Epithelial cell of esophagus (primary cell): Measurements from ENCODE around the gene TTC9B.

Experiments used
- DNase-seq: peaks from one replicate; pipeline ENCODE4 v3.0.0; 2010; ENCODE audit warnings: low read depth
- H3K4me3 ChIP-seq: 2 replicates; pipeline ENCODE4 v1.5.1; 2011; ENCODE audit warnings: mild to moderate bottlenecking, low read length, control low read depth
- CTCF ChIP-seq: IDR thresholded peaks from 2 replicates; pipeline ENCODE4 v1.5.1; 2011; ENCODE audit warnings: low read depth, mild to moderate bottlenecking, low read length, control low read depth, inconsistent platforms; ENCODE audit not compliant: insufficient read depth; ENCODE audit errors: missing control alignments

The TTC9B gene

DNA sequence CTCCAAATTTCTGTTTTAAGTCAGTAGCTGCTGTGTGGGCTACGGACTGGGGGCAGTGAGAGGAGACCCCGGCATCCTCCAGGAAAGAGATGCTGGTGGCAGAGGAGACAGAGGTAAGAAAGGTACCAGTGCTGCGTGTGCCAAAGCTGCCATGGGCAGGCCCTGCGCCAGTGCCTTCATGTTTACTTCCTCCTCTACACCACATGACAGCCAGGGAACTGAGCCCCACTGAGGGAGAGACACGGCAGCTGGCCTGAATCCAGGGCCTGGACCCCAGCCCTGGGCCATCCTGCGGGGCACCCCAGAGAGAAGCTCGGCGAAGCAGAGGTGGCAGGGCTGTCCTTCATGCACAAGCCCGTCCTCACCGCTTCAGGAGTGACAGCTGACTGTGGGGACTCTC, 31.0 kb upstream of the TTC9B start:
- no peak for DNase-seq
- no peak for TF ChIP-seq CTCF
- H3K4me3 ChIP-seq = no peak overlapping the region

DNA sequence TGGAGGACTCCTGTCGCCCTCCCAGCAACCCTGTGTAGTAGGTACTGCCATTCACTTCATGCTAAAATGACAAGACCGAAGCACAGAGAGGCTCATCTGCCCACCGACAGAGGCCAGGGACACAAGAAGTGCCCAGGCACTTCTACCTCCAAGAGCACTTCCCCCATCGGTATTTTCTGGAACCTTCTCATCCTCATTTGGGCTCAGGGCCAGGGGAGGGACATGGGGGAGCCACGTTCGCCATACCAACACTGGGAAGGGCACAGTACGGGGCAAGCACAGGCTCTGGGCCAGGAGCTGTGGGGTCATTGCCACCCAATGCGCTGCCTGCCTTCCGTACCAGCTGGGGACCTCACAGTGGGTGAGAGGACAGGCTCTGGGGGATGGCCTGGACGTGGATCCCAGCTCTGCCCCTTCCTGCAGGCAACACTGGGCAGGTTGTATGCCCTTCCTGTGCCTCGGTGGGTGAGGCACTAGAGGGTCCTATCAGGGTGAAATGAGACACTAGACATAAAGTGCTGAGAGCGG, 29.6 kb upstream of the TTC9B start:
- TF ChIP-seq CTCF = no peak
- no peak overlapping the region for H3K4me3 ChIP-seq

DNA sequence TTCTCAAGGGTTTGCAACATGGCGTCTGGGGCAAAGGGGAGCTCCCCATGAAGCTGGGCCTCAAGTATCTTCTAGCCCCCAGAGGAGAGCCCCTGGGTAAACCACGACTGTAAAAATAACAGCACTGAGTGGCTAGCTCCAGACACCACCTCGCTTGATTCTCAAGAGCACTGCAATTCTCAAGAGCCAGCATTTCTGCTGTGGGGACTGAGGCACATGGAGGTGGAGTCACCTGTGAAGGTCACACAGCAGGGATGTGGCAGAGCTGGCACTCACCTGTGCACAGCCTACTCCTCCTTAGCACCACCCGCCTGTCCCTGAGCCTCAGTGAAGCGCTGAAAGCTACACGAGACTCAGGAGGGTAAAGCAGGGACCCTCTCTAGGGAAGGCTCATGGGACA, 29.0 kb upstream of the TTC9B start:
- no peak overlapping the region for H3K4me3 ChIP-seq
- DNase-seq = no peak
- no peak for TF ChIP-seq CTCF

More for the DNA sequence above, 29.6 kb upstream of the TTC9B start:
- no peak for DNase-seq

GRCh38 chr19:40246292-40247073, 28.3 kb upstream of the TTC9B start:
- DNase-seq = no peak
- no peak for TF ChIP-seq CTCF
- H3K4me3 ChIP-seq = no peak overlapping the region

GRCh38 chr19:40245506-40246128, 27.4 kb upstream of the TTC9B start:
- H3K4me3 ChIP-seq = no peak overlapping the region
- no peak for TF ChIP-seq CTCF
- DNase-seq = no peak

DNA sequence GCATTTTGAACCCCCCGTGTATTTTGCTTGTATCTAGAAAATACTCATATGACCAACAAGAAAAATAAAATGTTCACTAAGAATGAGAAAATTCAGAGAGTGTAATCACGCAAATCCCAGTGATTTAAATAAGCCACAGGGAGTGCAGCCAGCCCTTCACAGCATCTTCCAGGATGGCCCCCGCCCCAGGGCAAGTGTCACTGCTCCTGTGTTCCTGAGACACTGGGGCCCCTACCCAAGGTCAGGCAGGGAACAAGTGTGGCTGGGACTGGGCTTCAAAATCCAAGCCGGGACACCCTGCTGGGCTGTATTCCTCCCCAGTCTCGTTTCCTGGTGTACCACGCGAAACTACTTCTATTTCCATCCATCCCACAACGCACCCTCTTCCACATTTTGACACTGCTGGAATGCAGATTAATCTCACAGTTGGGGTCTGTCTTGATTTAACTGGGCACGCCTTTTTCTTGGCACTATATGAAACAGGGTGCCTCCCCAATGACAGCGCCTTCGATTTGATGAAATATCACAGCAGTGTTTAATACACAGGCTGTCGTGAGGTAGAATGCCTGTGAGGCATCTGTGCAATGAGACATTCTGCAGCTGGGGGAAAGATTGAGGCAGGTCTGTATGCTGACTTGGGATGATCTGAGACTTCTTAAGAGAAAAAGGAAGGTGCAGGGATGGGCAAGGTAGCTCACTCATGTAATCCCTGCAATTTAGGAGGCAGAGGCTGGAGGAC, 26.6 kb upstream of the TTC9B start:
- H3K4me3 ChIP-seq = no peak overlapping the region
- DNase-seq = no peak
- TF ChIP-seq CTCF = no peak
